HepG2 (cell line): ENCODE data around the gene GRIN2C. TPM values are rescaled to one million over a fixed set of nuclear protein-coding genes. Genes with fewer than 3 reads are reported as not detected.

Experiments
- ATAC-seq: fragments of 200-7000 bp; cut with Tn5 transposase; 3 replicates; pipeline ENCODE4 v1.9.1; 2020; ENCODE audit warnings: mild to moderate bottlenecking, moderate library complexity
- BruUV-seq: library from RNA; stranded (reverse); fragments of 400-500 nt; replicated peaks from 2 replicates; lab custom pipeline; 2021; lab: Mats Ljungman, UMichigan
- CTCF ChIA-PET: fragments of 300-600 bp; formaldehyde crosslinking; extraction: SDS; loops from one replicate; lab custom pipeline; 2021; ENCODE audit warnings: low total read pairs, inconsistent platforms, low intra/inter-chr PET ratio; lab: Yijun Ruan, JAX
- POLR2A ChIA-PET: fragments of 350-600 bp; sonication (Branson Sonifier 250); formaldehyde crosslinking; loops from one replicate; lab custom pipeline; 2020; ENCODE audit warnings: antibody characterized with exemption, inconsistent platforms; lab: Yijun Ruan, JAX
- DNase-seq: peaks from one replicate; pipeline ENCODE4 v3.0.0-alpha.2; 2015; ENCODE audit warnings: low spot score
- FAIRE-seq: peaks from 3 replicates; lab custom pipeline; 2011; peaks lifted over from hg19 to GRCh38; lab: Jason Lieb, UNC
- H2AFZ ChIP-seq: one replicate; pipeline ENCODE4 v1.6.1; 2011; ENCODE audit warnings: low read length, inconsistent platforms
- H3K27ac ChIP-seq: fragments of 300-600 bp; 3 replicates; pipeline ENCODE4 v1.8.0; 2011; ENCODE audit warnings: mixed run types, mild to moderate bottlenecking, mixed read lengths, low read length, inconsistent platforms; ENCODE audit not compliant: insufficient read depth; ENCODE audit errors: extremely low read length
- H3K27me3 ChIP-seq, 2 experiments: fragments of 200-600 bp in 1 of 2; 2 replicates in 1 of 2; 3 replicates in 1 of 2; pipeline versions ENCODE4 v1.6.0 to v1.8.0; 2011; ENCODE audit warnings: low read length in 2 of 2, mild to moderate bottlenecking in 2 of 2, moderate library complexity in 2 of 2, inconsistent platforms in 1 of 2; ENCODE audit not compliant: insufficient read depth in 2 of 2, control insufficient read depth in 1 of 2
- H3K36me3 ChIP-seq, 2 experiments: fragments of 200-600 bp in 1 of 2; replicated peaks in 1 of 2; 2 replicates in 1 of 2; 3 replicates in 1 of 2; pipeline versions ENCODE4 v1.5.1 to v1.8.0; 2011; ENCODE audit warnings: low read length in 2 of 2, inconsistent platforms in 1 of 2; ENCODE audit not compliant: insufficient read depth in 2 of 2, control insufficient read depth in 1 of 2
- H3K4me1 ChIP-seq: 2 replicates; pipeline ENCODE4 v1.5.1; 2012; ENCODE audit warnings: low read length, inconsistent platforms; ENCODE audit not compliant: insufficient read depth
- H3K4me2 ChIP-seq: 2 replicates; pipeline ENCODE4 v1.6.0; 2011; ENCODE audit warnings: low read depth, low read length, inconsistent platforms
- H3K4me3 ChIP-seq, 3 experiments: fragments of 200-600 bp in 1 of 3; sonication (generic), shearing (Covaris generic) in 1 of 3; replicated peaks in 1 of 3; 2 replicates each; pipeline ENCODE4 v1.5.1; 2011 to 2016; ENCODE audit warnings: low read length in 3 of 3, inconsistent platforms in 2 of 3, low read depth in 2 of 3, mild to moderate bottlenecking in 2 of 3, control low read depth in 1 of 3, mixed read lengths in 1 of 3; ENCODE audit not compliant: insufficient read depth in 1 of 3
- H3K79me2 ChIP-seq: one replicate; pipeline ENCODE4 v1.6.1; 2011; ENCODE audit warnings: low read length, inconsistent platforms; ENCODE audit not compliant: insufficient read depth
- H3K9ac ChIP-seq: 2 replicates; pipeline ENCODE4 v1.6.0; 2011; ENCODE audit warnings: mild to moderate bottlenecking, low read depth, low read length, inconsistent platforms; ENCODE audit not compliant: insufficient read depth
- H3K9me3 ChIP-seq: 2 replicates; pipeline ENCODE4 v1.5.1; 2012; ENCODE audit warnings: mild to moderate bottlenecking, low read length
- H4K20me1 ChIP-seq: 2 replicates; pipeline ENCODE4 v1.6.0; 2011; ENCODE audit warnings: inconsistent platforms, mild to moderate bottlenecking, low read length, moderate library complexity; ENCODE audit not compliant: insufficient read depth
- AKAP8 ChIP-seq: sonication (generic); formaldehyde crosslinking; IDR thresholded peaks from 2 replicates; pipeline ENCODE4 v1.5.1; 2020; ENCODE audit warnings: mild to moderate bottlenecking, missing genetic modification reagents
- CEBPZ ChIP-seq: IDR thresholded peaks from 2 replicates; pipeline ENCODE4 v1.6.1; 2012; ENCODE audit warnings: low read length, improper control_type of control experiment
- GRHL1 ChIP-seq: sonication (generic); formaldehyde crosslinking; conservative IDR thresholded peaks from 2 replicates; pipeline ENCODE4 v1.8.0; 2022; ENCODE audit warnings: missing genetic modification reagents
- HDAC6 ChIP-seq: fragments of 200-600 bp; sonication (generic); IDR thresholded peaks from 2 replicates; pipeline ENCODE4 v1.7.0; 2017; ENCODE audit warnings: mild to moderate bottlenecking, antibody characterized with exemption, low read length, low read depth
- IKZF1 ChIP-seq: fragments of 450-650 bp; IDR thresholded peaks from 2 replicates; pipeline ENCODE4 v1.7.1; 2016
- IRX3 ChIP-seq: sonication (generic); formaldehyde crosslinking; IDR thresholded peaks from 2 replicates; pipeline ENCODE4 v1.8.1; 2023; ENCODE audit warnings: mild to moderate bottlenecking, low read depth, missing genetic modification reagents, borderline replicate concordance
- MAFG ChIP-seq: sonication (generic); formaldehyde crosslinking; IDR thresholded peaks from 2 replicates; pipeline ENCODE4 v1.5.1; 2020; ENCODE audit warnings: mild to moderate bottlenecking, missing genetic modification reagents
- NCOA2 ChIP-seq: sonication (generic); formaldehyde crosslinking; IDR thresholded peaks from 2 replicates; pipeline ENCODE4 v1.8.0; 2022; ENCODE audit warnings: inconsistent platforms
- NFE2 ChIP-seq: sonication (generic); formaldehyde crosslinking; IDR thresholded peaks from 2 replicates; pipeline ENCODE4 v1.4.0; 2020; ENCODE audit warnings: missing genetic modification reagents
- NFYB ChIP-seq: sonication (generic); formaldehyde crosslinking; IDR thresholded peaks from 2 replicates; pipeline ENCODE4 v1.4.0; 2020; ENCODE audit warnings: missing genetic modification reagents
- POLR2AphosphoS2 ChIP-seq: IDR thresholded peaks from 2 replicates; pipeline ENCODE4 v1.6.1; 2011; ENCODE audit warnings: low read depth, low read length, improper control_type of control experiment
- SRSF1 ChIP-seq: fragments of 200-400 bp; formaldehyde crosslinking; optimal IDR thresholded peaks from 2 replicates; pipeline ENCODE3; 2017; ENCODE audit warnings: mild to moderate bottlenecking, low read depth, low read length, moderate library complexity
- YEATS4 ChIP-seq: sonication (generic); formaldehyde crosslinking; IDR thresholded peaks from 2 replicates; pipeline ENCODE4 v1.4.0; 2020; ENCODE audit warnings: missing genetic modification reagents, borderline replicate concordance
- ZNF136 ChIP-seq: sonication (generic); formaldehyde crosslinking; IDR thresholded peaks from 2 replicates; pipeline ENCODE4 v1.8.1; 2022; ENCODE audit warnings: low read depth, mild to moderate bottlenecking, moderate library complexity, missing genetic modification reagents
- ZNF138 ChIP-seq: sonication (generic); formaldehyde crosslinking; IDR thresholded peaks from 2 replicates; pipeline ENCODE4 v1.5.0; 2020; ENCODE audit warnings: mild to moderate bottlenecking, low read depth, missing genetic modification reagents
- ZNF3 ChIP-seq: IDR thresholded peaks from 2 replicates; pipeline ENCODE4 v1.7.0; 2017; ENCODE audit warnings: inconsistent platforms
- ZNF577 ChIP-seq: sonication (generic); formaldehyde crosslinking; IDR thresholded peaks from 2 replicates; pipeline ENCODE4 v1.4.0; 2020; ENCODE audit warnings: mild to moderate bottlenecking, low read depth, missing genetic modification reagents, borderline replicate concordance
- ZNF670 ChIP-seq: sonication (generic); formaldehyde crosslinking; IDR thresholded peaks from 2 replicates; pipeline ENCODE4 v1.8.0; 2022; ENCODE audit warnings: mild to moderate bottlenecking, missing genetic modification reagents, borderline replicate concordance
- ZNF75D ChIP-seq: sonication (generic); formaldehyde crosslinking; IDR thresholded peaks from 2 replicates; pipeline ENCODE4 v1.8.1; 2023; ENCODE audit warnings: missing genetic modification reagents, mild to moderate bottlenecking, borderline replicate concordance
- ZSCAN29 ChIP-seq: sonication (generic); formaldehyde crosslinking; conservative IDR thresholded peaks from 2 replicates; pipeline ENCODE4 v1.4.0; 2020; ENCODE audit warnings: mild to moderate bottlenecking, missing genetic modification reagents
- WGBS: methylation state at CpG from one replicate; pipeline ENCODE4 v1.1.6; 2017; ENCODE audit warnings: low lambda C conversion rate; 5-methylcytosine and 5-hydroxymethylcytosine counted together
- in situ Hi-C: cut with HindIII; loops from 2 replicates; pipeline ENCODE4 v1.10.0; 2017; ENCODE audit warnings: low pct_unique_long_range_greater_than_20kb; ENCODE audit not compliant: extremely low pct_ligation_motif_present
- intact Hi-C: fragments of 100-400 bp; cut with micrococcal nuclease; formaldehyde crosslinking; loops from one replicate; pipeline ENCODE4 v1.10.0; 2022; ENCODE audit not compliant: unreplicated experiment
- polyA plus RNA-seq, 8 experiments: library from polyadenylated mRNA; depleted of rRNA in 3 of 8; stranded (reverse) in 7 of 8; unstranded in 1 of 8; fragments of >200 nt; fragmentation: Illumina TruSeq in 4 of 8; extraction: Trizol in 4 of 8; gene quantifications; 2 replicates each; pipeline versions ENCODE4 v1.2.1 to v1.2.3, GENCODE V29; 2011 to 2016; ENCODE audit warnings: low read depth in 4 of 8, missing spikeins in 1 of 8, mixed read lengths in 1 of 8; ENCODE audit not compliant: insufficient read depth in 1 of 8
- total RNA-seq, 5 experiments: library from RNA; depleted of rRNA; stranded (reverse); fragments of >200 nt; fragmentation: Illumina TruSeq; extraction: Trizol; gene quantifications; 2 replicates each; pipeline ENCODE4 v1.2.3, GENCODE V29; 2016; ENCODE audit warnings: low read depth in 1 of 5

The GRIN2C gene
- total and polyA plus RNA-seq, 2 of the 13 experiments (the other 11 are each of a cell fraction or from before 2014, with no cell fraction given): 0.03 to 0.11 TPM

- H3K4me3 ChIP-seq: no peak overlapping the region
- peaks cover 0 to 2% of the 10 kb centered on the region in 2 experiments; a peak in 2 of 5 replicates for H3K36me3 ChIP-seq
- H3K4me2 ChIP-seq: no peak overlapping the region
- H4K20me1 ChIP-seq: no peaks in the 10 kb centered on the region
- ATAC-seq: no peak
- WGBS: 91% methylated on average over 23 of the region's 23 CpGs
- ChIA-PET CTCF (no interaction called here), POLR2A (no interaction called here)
- in situ Hi-C loops (no loop called here), intact Hi-C loops (no loop called here)
- no TSS peak for BruUV-seq
- no peak for FAIRE-seq
- no peaks in the 10 kb centered on the region for H3K9me3 ChIP-seq
- no peaks in the 10 kb centered on the region for H3K27me3 ChIP-seq
- H2AFZ ChIP-seq: no peak overlapping the region
- no peak overlapping the region for H3K27ac ChIP-seq
- H3K9ac ChIP-seq: no peak overlapping the region
- TF ChIP-seq IKZF1 (no peak), HDAC6 (no peak), POLR2AphosphoS2 (no peak), ZNF138 (CRISPR knock-in tag) (no peak), SRSF1 (no peak), ZNF577 (no peak), GRHL1 (CRISPR knock-in tag) (no peak), ZSCAN29 (no peak), ZNF3 (CRISPR knock-in tag) (no peak), YEATS4 (CRISPR knock-in tag) (no peak), MAFG (CRISPR knock-in tag) (no peak), ZNF75D (no peak), NFYB (no peak), NFE2 (CRISPR knock-in tag) (no peak), IRX3 (CRISPR knock-in tag) (no peak), NCOA2 (CRISPR knock-in tag) (no peak), CEBPZ (no peak), AKAP8 (CRISPR knock-in tag) (no peak), ZNF136 (CRISPR knock-in tag) (no peak), ZNF670 (CRISPR knock-in tag) (no peak)
- DNase-seq: no peak
- no peaks in the 10 kb centered on the region for H3K79me2 ChIP-seq
- H3K4me1 ChIP-seq: no peaks in the 10 kb centered on the region
Measured at GRCh38 chr17:74812109-74813009, 47.3 kb downstream of the GRIN2C start.
